ENCODE results near the gene DOK6. TPM values are rescaled to one million over a fixed set of nuclear protein-coding genes. Genes with fewer than 3 reads are reported as not detected.

The DOK6 gene
- total and polyA plus RNA-seq, 2 donors (not counting 1 experiment from before 2014, with no cell fraction given), result not detected

- CTCF ChIA-PET, result no interaction called here
- peaks cover 0 to 4% (median 0%) of the 10 kb centered on the region in 3 donors for H3K9me3 ChIP-seq (ENCODE audit: control extremely low read depth in 1 of 3, control insufficient read depth in 2 of 3, insufficient read depth in 1 of 3, low read length in 2 of 3)
- no peak overlapping the region for H3K4me2 ChIP-seq (replicated peaks; ENCODE audit: low read depth, low read length, poor library complexity, severe bottlenecking)
- no peak overlapping the region for H3K27ac Mint-ChIP-seq
- 97% methylated on average over 4 of the region's 5 CpGs for WGBS (ENCODE audit: insufficient coverage)
- ATAC-seq (ENCODE audit: low read depth) (no peak), DNase-seq (no peak)
- no peaks in the 10 kb centered on the region for H3K36me3 ChIP-seq (replicated peaks in 1 of 2; ENCODE audit: control extremely low read depth in 1 of 2, control insufficient read depth in 1 of 2, extremely low read depth in 1 of 2, insufficient read depth in 2 of 2, low read length in 1 of 2)
- no peak overlapping the region for H3K27ac ChIP-seq (ENCODE audit: low read length in 2 of 2)
- no peaks in the 10 kb centered on the region for H3K4me1 ChIP-seq (ENCODE audit: control insufficient read depth in 2 of 2, insufficient read depth in 2 of 2, low read length in 2 of 2)
- H3K27me3 ChIP-seq (replicated peaks in 1 of 4; ENCODE audit: control extremely low read depth in 1 of 4, control insufficient read depth in 3 of 4, insufficient read depth in 4 of 4, low read length in 3 of 4), result no peaks in the 10 kb centered on the region
- H3K4me1 Mint-ChIP-seq, result no peaks in the 10 kb centered on the region
- no peaks in the 10 kb centered on the region for H3K9me3 Mint-ChIP-seq (ENCODE audit: insufficient read depth)
- no peak overlapping the region for H3K4me3 ChIP-seq (ENCODE audit: control extremely low read depth in 1 of 5, extremely low read depth in 1 of 5, insufficient read depth in 1 of 5, low read depth in 2 of 5, low read length in 4 of 5)
- no peak overlapping the region for H3K4me3 Mint-ChIP-seq
- H3K9ac ChIP-seq (ENCODE audit: low read length), result no peak overlapping the region
- POLR2A ChIA-PET, result no interaction called here
- H4K20me1 ChIP-seq (ENCODE audit: control insufficient read depth, insufficient read depth, low read length, poor library complexity, severe bottlenecking), result no peaks in the 10 kb centered on the region
- peaks cover 4% of the 10 kb centered on the region for H3K27me3 Mint-ChIP-seq
- H3K79me2 ChIP-seq (ENCODE audit: control insufficient read depth, insufficient read depth, low read length), result no peaks in the 10 kb centered on the region
- TF ChIP-seq EZH2 (IDR thresholded peaks at IDR 0.05; ENCODE audit: borderline replicate concordance, insufficient read depth, low read depth, low read length, poor library complexity, severe bottlenecking), result no peak
- intact Hi-C loops (cut with micrococcal nuclease), result no loop called here
- no peak overlapping the region for H2AFZ ChIP-seq (ENCODE audit: insufficient read depth, low read depth, low read length, poor library complexity, severe bottlenecking)
These were observed 442.3 kb downstream of the DOK6 start for GRCh38 chr18:69843015-69843414.

GRCh38 chr18:69844656-69845055, 444.0 kb downstream of the DOK6 start:
- no peak for DNase-seq
- no peaks in the 10 kb centered on the region for H3K79me2 ChIP-seq (ENCODE audit: control insufficient read depth, insufficient read depth, low read length)

More at GRCh38 chr18:69844656-69845055, 444.0 kb downstream of the DOK6 start:
- H3K9ac ChIP-seq (ENCODE audit: low read length), result no peak overlapping the region
- H3K4me1 ChIP-seq (ENCODE audit: control insufficient read depth in 2 of 2, insufficient read depth in 2 of 2, low read length in 2 of 2), result no peaks in the 10 kb centered on the region
- no peak overlapping the region for H3K4me2 ChIP-seq (replicated peaks; ENCODE audit: low read depth, low read length, poor library complexity, severe bottlenecking)
- no peaks in the 10 kb centered on the region for H3K36me3 ChIP-seq (replicated peaks in 1 of 2; ENCODE audit: control extremely low read depth in 1 of 2, control insufficient read depth in 1 of 2, extremely low read depth in 1 of 2, insufficient read depth in 2 of 2, low read length in 1 of 2)
- POLR2A ChIA-PET, result no interaction called here
- H3K27me3 ChIP-seq (replicated peaks in 1 of 4; ENCODE audit: control extremely low read depth in 1 of 4, control insufficient read depth in 3 of 4, insufficient read depth in 4 of 4, low read length in 3 of 4), result no peaks in the 10 kb centered on the region
- no peak overlapping the region for H2AFZ ChIP-seq (ENCODE audit: insufficient read depth, low read depth, low read length, poor library complexity, severe bottlenecking)
- H3K9me3 ChIP-seq (ENCODE audit: control extremely low read depth in 1 of 3, control insufficient read depth in 2 of 3, insufficient read depth in 1 of 3, low read length in 2 of 3), result no peaks in the 10 kb centered on the region
- H3K27ac ChIP-seq (ENCODE audit: low read length in 2 of 2), result no peak overlapping the region
- no peak overlapping the region for H3K27ac Mint-ChIP-seq
- CTCF ChIA-PET, result interaction anchor here (0.5 kb wide), 1 partner anchor 426 kb away, joined by 3 read pairs; no protein-coding TSS in a partner anchor
- H3K4me1 Mint-ChIP-seq, result no peaks in the 10 kb centered on the region
- no peak overlapping the region for H3K4me3 ChIP-seq (ENCODE audit: control extremely low read depth in 1 of 5, extremely low read depth in 1 of 5, insufficient read depth in 1 of 5, low read depth in 2 of 5, low read length in 4 of 5)
- no peak overlapping the region for H3K4me3 Mint-ChIP-seq
- H3K27me3 Mint-ChIP-seq, result peaks cover 4% of the 10 kb centered on the region
- intact Hi-C loops (cut with micrococcal nuclease), result no loop called here
- no peaks in the 10 kb centered on the region for H3K9me3 Mint-ChIP-seq (ENCODE audit: insufficient read depth)
- TF ChIP-seq EZH2 (IDR thresholded peaks at IDR 0.05; ENCODE audit: borderline replicate concordance, insufficient read depth, low read depth, low read length, poor library complexity, severe bottlenecking), result no peak
- no peak for TF ChIP-seq CTCF (IDR thresholded peaks at IDR 0.05)
- H4K20me1 ChIP-seq (ENCODE audit: control insufficient read depth, insufficient read depth, low read length, poor library complexity, severe bottlenecking), result no peaks in the 10 kb centered on the region
- WGBS (ENCODE audit: insufficient coverage), result no CpG with 5 or more reads among the region's 2 CpGs
- ATAC-seq (ENCODE audit: low read depth), result no peak

Measured in B cell (primary cell).